ENCODE results near the gene SH3PXD2A. TPM values are rescaled to one million over a fixed set of nuclear protein-coding genes. Genes with fewer than 3 reads are reported as not detected.

SH3PXD2A gene
- total and polyA plus RNA-seq, 2 experiments from 2014 or later = 1.8 to 5.0 TPM

DNA sequence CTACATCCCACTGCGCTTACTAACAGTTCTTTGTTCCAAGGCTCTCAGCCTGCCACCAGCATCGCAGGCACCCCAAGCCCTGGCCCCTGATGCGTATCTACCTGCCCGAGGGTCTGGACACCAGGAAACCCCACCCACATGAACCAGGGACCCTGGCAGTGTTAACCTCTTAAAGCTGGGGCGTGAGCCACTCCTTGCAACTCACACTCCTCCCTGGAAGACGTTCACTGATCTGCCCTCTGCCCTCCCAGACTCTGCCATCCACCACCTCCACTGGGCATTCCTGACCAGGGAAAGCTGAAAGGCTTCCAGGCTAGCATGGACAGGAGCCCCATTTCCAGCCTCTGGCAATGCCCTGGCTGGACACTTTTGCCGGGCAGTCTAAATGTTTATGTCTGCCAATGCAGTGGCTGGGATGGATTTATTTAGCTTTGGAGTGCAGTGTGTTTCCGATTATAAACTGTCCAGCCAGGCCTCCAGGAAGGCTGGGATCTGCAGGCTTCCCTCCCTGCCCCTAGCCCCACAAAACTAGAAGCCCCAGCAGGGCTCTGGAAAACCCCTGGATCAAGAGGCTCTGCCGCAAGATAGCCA, 244.4 kb downstream of the SH3PXD2A start (continued):
- TF ChIP-seq, protein P1, sequence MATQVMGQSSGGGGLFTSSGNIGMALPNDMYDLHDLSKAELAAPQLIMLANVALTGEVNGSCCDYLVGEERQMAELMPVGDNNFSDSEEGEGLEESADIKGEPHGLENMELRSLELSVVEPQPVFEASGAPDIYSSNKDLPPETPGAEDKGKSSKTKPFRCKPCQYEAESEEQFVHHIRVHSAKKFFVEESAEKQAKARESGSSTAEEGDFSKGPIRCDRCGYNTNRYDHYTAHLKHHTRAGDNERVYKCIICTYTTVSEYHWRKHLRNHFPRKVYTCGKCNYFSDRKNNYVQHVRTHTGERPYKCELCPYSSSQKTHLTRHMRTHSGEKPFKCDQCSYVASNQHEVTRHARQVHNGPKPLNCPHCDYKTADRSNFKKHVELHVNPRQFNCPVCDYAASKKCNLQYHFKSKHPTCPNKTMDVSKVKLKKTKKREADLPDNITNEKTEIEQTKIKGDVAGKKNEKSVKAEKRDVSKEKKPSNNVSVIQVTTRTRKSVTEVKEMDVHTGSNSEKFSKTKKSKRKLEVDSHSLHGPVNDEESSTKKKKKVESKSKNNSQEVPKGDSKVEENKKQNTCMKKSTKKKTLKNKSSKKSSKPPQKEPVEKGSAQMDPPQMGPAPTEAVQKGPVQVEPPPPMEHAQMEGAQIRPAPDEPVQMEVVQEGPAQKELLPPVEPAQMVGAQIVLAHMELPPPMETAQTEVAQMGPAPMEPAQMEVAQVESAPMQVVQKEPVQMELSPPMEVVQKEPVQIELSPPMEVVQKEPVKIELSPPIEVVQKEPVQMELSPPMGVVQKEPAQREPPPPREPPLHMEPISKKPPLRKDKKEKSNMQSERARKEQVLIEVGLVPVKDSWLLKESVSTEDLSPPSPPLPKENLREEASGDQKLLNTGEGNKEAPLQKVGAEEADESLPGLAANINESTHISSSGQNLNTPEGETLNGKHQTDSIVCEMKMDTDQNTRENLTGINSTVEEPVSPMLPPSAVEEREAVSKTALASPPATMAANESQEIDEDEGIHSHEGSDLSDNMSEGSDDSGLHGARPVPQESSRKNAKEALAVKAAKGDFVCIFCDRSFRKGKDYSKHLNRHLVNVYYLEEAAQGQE (IDR thresholded peaks at IDR 0.05; ENCODE audit: unreplicated experiment) = no peak
- TF ChIP-seq EZH2 (IDR thresholded peaks at IDR 0.05; ENCODE audit: low read depth, unreplicated experiment) (no peak), EZH2phosphoT487 (IDR thresholded peaks at IDR 0.05; ENCODE audit: unreplicated experiment) (no peak), ZNF114 (CRISPR knock-in tag; IDR thresholded peaks at IDR 0.05) (no peak), ZNF331 (CRISPR knock-in tag; IDR thresholded peaks at IDR 0.05; ENCODE audit: low read depth) (no peak), NANOG (IDR thresholded peaks at IDR 0.05; ENCODE audit: borderline replicate concordance) (no peak)

DNA sequence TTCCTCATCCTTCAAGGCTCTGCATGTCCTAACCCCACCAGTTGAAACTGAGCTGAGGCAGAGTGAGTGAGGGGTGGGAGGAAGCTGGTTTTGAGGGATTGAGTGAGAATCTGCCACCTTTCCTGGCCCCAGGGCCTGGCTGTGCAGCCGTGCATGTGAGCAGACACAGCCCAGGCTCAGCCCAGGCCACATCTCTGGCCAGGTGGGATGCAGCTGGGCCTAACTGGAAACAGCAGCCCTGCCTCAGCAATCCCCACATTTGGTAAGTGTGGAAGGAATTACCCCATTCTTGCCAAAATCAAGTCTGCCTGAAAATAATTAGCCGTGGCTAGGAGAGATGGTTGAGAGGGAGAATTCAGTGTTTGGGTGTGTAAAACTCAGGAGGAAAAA, 245.3 kb downstream of the SH3PXD2A start:
- Histone ChIP-seq H3K36me3 (ENCODE audit: insufficient read depth) (0 out of 2 replicates have a peak, but pooled peaks cover 3% of the 10 kb centered on the region), H3F3A (replicated peaks; ENCODE audit: low read depth) (no peaks in the 10 kb centered on the region), H3K79me2 (replicated peaks; ENCODE audit: insufficient read depth) (no peaks in the 10 kb centered on the region), H3K27ac (ENCODE audit: low read depth) (no peak overlapping the region), H4K20me1 (replicated peaks; ENCODE audit: insufficient read depth) (no peaks in the 10 kb centered on the region), H3K4me3 (no peak overlapping the region), H3K4me2 (no peak overlapping the region), H3K4me1 (ENCODE audit: insufficient read depth) (no peaks in the 10 kb centered on the region), H2AFZ (no peak overlapping the region), H3K27me3 (ENCODE audit: insufficient read depth) (no peaks in the 10 kb centered on the region), H3K9me2 (ENCODE audit: insufficient read depth) (no peaks in the 10 kb centered on the region)
- no peak overlapping the region for H3K4me3 Mint-ChIP-seq
- ATAC-seq (no peak), DNase-seq (ENCODE audit: low spot score) (no peak)
- H3K4me1 Mint-ChIP-seq = peaks cover 8% of the 10 kb centered on the region
- H3K36me3 Mint-ChIP-seq (ENCODE audit: low read depth) = peaks cover 23% of the 10 kb centered on the region; the same call in 2 of the 3 replicates
- no peak overlapping the region for H3K27ac Mint-ChIP-seq
- peaks cover 7% of the 10 kb centered on the region for H3K27me3 Mint-ChIP-seq (ENCODE audit: insufficient read depth, low read depth, poor library complexity)
- H3K9me3 Mint-ChIP-seq = peaks cover 15% of the 10 kb centered on the region
- TF ChIP-seq NANOG (IDR thresholded peaks at IDR 0.05; ENCODE audit: borderline replicate concordance) (no peak), EZH2 (IDR thresholded peaks at IDR 0.05; ENCODE audit: low read depth, unreplicated experiment) (no peak), ZNF114 (CRISPR knock-in tag; IDR thresholded peaks at IDR 0.05) (no peak), JUNB (IDR thresholded peaks at IDR 0.05; ENCODE audit: unreplicated experiment) (no peak), EZH2phosphoT487 (IDR thresholded peaks at IDR 0.05; ENCODE audit: unreplicated experiment) (no peak), CREB1 (CRISPR knock-in tag; IDR thresholded peaks at IDR 0.05; ENCODE audit: low read depth) (no peak), ZNF331 (CRISPR knock-in tag; IDR thresholded peaks at IDR 0.05; ENCODE audit: low read depth) (no peak), STAT1 (IDR thresholded peaks at IDR 0.05; ENCODE audit: unreplicated experiment) (no peak)
- TF ChIP-seq, protein P2, sequence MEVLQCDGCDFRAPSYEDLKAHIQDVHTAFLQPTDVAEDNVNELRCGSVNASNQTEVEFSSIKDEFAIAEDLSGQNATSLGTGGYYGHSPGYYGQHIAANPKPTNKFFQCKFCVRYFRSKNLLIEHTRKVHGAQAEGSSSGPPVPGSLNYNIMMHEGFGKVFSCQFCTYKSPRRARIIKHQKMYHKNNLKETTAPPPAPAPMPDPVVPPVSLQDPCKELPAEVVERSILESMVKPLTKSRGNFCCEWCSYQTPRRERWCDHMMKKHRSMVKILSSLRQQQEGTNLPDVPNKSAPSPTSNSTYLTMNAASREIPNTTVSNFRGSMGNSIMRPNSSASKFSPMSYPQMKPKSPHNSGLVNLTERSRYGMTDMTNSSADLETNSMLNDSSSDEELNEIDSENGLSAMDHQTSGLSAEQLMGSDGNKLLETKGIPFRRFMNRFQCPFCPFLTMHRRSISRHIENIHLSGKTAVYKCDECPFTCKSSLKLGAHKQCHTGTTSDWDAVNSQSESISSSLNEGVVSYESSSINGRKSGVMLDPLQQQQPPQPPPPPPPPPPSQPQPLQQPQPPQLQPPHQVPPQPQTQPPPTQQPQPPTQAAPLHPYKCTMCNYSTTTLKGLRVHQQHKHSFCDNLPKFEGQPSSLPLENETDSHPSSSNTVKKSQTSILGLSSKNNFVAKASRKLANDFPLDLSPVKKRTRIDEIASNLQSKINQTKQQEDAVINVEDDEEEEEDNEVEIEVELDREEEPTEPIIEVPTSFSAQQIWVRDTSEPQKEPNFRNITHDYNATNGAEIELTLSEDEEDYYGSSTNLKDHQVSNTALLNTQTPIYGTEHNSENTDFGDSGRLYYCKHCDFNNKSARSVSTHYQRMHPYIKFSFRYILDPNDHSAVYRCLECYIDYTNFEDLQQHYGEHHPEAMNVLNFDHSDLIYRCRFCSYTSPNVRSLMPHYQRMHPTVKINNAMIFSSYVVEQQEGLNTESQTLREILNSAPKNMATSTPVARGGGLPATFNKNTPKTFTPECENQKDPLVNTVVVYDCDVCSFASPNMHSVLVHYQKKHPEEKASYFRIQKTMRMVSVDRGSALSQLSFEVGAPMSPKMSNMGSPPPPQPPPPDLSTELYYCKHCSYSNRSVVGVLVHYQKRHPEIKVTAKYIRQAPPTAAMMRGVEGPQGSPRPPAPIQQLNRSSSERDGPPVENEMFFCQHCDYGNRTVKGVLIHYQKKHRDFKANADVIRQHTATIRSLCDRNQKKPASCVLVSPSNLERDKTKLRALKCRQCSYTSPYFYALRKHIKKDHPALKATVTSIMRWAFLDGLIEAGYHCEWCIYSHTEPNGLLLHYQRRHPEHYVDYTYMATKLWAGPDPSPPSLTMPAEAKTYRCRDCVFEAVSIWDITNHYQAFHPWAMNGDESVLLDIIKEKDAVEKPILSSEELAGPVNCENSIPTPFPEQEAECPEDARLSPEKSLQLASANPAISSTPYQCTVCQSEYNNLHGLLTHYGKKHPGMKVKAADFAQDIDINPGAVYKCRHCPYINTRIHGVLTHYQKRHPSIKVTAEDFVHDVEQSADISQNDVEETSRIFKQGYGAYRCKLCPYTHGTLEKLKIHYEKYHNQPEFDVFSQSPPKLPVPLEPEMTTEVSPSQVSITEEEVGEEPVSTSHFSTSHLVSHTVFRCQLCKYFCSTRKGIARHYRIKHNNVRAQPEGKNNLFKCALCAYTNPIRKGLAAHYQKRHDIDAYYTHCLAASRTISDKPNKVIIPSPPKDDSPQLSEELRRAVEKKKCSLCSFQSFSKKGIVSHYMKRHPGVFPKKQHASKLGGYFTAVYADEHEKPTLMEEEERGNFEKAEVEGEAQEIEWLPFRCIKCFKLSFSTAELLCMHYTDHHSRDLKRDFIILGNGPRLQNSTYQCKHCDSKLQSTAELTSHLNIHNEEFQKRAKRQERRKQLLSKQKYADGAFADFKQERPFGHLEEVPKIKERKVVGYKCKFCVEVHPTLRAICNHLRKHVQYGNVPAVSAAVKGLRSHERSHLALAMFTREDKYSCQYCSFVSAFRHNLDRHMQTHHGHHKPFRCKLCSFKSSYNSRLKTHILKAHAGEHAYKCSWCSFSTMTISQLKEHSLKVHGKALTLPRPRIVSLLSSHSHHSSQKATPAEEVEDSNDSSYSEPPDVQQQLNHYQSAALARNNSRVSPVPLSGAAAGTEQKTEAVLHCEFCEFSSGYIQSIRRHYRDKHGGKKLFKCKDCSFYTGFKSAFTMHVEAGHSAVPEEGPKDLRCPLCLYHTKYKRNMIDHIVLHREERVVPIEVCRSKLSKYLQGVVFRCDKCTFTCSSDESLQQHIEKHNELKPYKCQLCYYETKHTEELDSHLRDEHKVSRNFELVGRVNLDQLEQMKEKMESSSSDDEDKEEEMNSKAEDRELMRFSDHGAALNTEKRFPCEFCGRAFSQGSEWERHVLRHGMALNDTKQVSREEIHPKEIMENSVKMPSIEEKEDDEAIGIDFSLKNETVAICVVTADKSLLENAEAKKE (CRISPR knock-in tag; IDR thresholded peaks at IDR 0.05) = no peak
- TF ChIP-seq, protein P3, sequence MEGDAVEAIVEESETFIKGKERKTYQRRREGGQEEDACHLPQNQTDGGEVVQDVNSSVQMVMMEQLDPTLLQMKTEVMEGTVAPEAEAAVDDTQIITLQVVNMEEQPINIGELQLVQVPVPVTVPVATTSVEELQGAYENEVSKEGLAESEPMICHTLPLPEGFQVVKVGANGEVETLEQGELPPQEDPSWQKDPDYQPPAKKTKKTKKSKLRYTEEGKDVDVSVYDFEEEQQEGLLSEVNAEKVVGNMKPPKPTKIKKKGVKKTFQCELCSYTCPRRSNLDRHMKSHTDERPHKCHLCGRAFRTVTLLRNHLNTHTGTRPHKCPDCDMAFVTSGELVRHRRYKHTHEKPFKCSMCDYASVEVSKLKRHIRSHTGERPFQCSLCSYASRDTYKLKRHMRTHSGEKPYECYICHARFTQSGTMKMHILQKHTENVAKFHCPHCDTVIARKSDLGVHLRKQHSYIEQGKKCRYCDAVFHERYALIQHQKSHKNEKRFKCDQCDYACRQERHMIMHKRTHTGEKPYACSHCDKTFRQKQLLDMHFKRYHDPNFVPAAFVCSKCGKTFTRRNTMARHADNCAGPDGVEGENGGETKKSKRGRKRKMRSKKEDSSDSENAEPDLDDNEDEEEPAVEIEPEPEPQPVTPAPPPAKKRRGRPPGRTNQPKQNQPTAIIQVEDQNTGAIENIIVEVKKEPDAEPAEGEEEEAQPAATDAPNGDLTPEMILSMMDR (conservative IDR thresholded peaks at IDR 0.05; ENCODE audit: low read depth in 2 of 2) = no peak
- TF ChIP-seq, protein P4, sequence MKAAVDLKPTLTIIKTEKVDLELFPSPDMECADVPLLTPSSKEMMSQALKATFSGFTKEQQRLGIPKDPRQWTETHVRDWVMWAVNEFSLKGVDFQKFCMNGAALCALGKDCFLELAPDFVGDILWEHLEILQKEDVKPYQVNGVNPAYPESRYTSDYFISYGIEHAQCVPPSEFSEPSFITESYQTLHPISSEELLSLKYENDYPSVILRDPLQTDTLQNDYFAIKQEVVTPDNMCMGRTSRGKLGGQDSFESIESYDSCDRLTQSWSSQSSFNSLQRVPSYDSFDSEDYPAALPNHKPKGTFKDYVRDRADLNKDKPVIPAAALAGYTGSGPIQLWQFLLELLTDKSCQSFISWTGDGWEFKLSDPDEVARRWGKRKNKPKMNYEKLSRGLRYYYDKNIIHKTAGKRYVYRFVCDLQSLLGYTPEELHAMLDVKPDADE (IDR thresholded peaks at IDR 0.05) = no peak
